CD8-positive, alpha-beta memory T cell (primary cell): ENCODE results near the gene SLC13A3. TPM values are rescaled to one million over a fixed set of nuclear protein-coding genes. Genes with fewer than 3 reads are reported as not detected.
A peak's percentile ranks its signal among the peaks of the same experiment; 100 is the strongest.

Experiments used
- CTCF ChIA-PET: fragments of 350-600 bp; sonication (Branson Sonifier 250); formaldehyde crosslinking; loops from one replicate; lab custom pipeline; 2021; ENCODE audit warnings: antibody characterized with exemption; lab: Charles Lee
- POLR2A ChIA-PET: fragments of 350-600 bp; sonication (Branson Sonifier 250); formaldehyde crosslinking; loops from one replicate; lab custom pipeline; 2021; ENCODE audit warnings: antibody characterized with exemption; lab: Charles Lee
- DNase-seq, 5 donors: peaks; one replicate each; pipeline versions ENCODE4 v3.0.0 to v3.0.0-alpha.2; 2020 to 2022; ENCODE audit warnings: mixed read lengths in 1 of 5
- H3K27ac ChIP-seq: one replicate; pipeline ENCODE4 v1.7.0; 2013; ENCODE audit warnings: low read depth, mild to moderate bottlenecking, low read length, moderate library complexity
- H3K27me3 ChIP-seq: 2 replicates; pipeline ENCODE4 v1.7.0; 2013; ENCODE audit warnings: low read length, mild to moderate bottlenecking; ENCODE audit not compliant: insufficient read depth, poor library complexity, severe bottlenecking
- H3K36me3 ChIP-seq: 2 replicates; pipeline ENCODE4 v1.7.0; 2013; ENCODE audit warnings: mild to moderate bottlenecking, low read length, moderate library complexity; ENCODE audit not compliant: insufficient read depth
- H3K4me1 ChIP-seq: 2 replicates; pipeline ENCODE4 v1.7.0; 2013; ENCODE audit warnings: mild to moderate bottlenecking, low read length, moderate library complexity; ENCODE audit not compliant: insufficient read depth
- H3K4me3 ChIP-seq: 2 replicates; pipeline ENCODE4 v1.7.0; 2013; ENCODE audit warnings: mild to moderate bottlenecking, low read length
- H3K9me3 ChIP-seq: 2 replicates; pipeline ENCODE4 v1.7.0; 2013; ENCODE audit warnings: mild to moderate bottlenecking, low read length
- H3K27ac Mint-ChIP-seq, 8 donors: one replicate each; pipeline ENCODE4 v1.8.0; 2020 to 2021; ENCODE audit warnings: mixed read lengths in 8 of 8, mild to moderate bottlenecking in 6 of 8, inconsistent platforms in 3 of 8, moderate library complexity in 3 of 8
- H3K27me3 Mint-ChIP-seq, 2 donors: one replicate each; pipeline ENCODE4 v1.8.0; 2020 to 2021; ENCODE audit warnings: mixed read lengths in 2 of 2, mild to moderate bottlenecking in 1 of 2, moderate library complexity in 1 of 2
- H3K36me3 Mint-ChIP-seq, 3 donors: one replicate each; pipeline ENCODE4 v1.8.0; 2020 to 2021; ENCODE audit warnings: mixed read lengths in 3 of 3, inconsistent platforms in 1 of 3, mild to moderate bottlenecking in 1 of 3
- H3K4me1 Mint-ChIP-seq, 3 donors: one replicate each; pipeline ENCODE4 v1.8.0; 2020 to 2021; ENCODE audit warnings: mixed read lengths in 3 of 3, inconsistent platforms in 1 of 3, mild to moderate bottlenecking in 1 of 3
- H3K4me3 Mint-ChIP-seq, 7 donors: one replicate each; pipeline ENCODE4 v1.8.0; 2020 to 2021; ENCODE audit warnings: mixed read lengths in 7 of 7, mild to moderate bottlenecking in 6 of 7, moderate library complexity in 4 of 7, inconsistent platforms in 2 of 7
- H3K9me3 Mint-ChIP-seq, 5 donors: one replicate each; pipeline ENCODE4 v1.8.0; 2020 to 2022; ENCODE audit warnings: mixed read lengths in 5 of 5, mild to moderate bottlenecking in 3 of 5, moderate library complexity in 2 of 5, inconsistent platforms in 1 of 5
- polyA plus RNA-seq: library from polyadenylated mRNA; unstranded; fragments of 300-500 nt; fragmentation: Illumina TruSeq; gene quantifications from one replicate; pipeline ENCODE4 v1.2.3, GENCODE V29; 2021
- total RNA-seq, 2 experiments: library from RNA; stranded (reverse); gene quantifications; one replicate each; pipeline ENCODE4 v1.2.3, GENCODE V29; 2021

SLC13A3 gene
- total and polyA plus RNA-seq, 3 experiments from 2014 or later, result 0.11 TPM; not detected in 2

- ChIA-PET CTCF (no interaction called here), POLR2A (no interaction called here)
- Mint-ChIP-seq H3K36me3 (no peaks in the 10 kb centered on the region), H3K27ac (peak overlapping the region in 2 of 8 donors; percentile 14 to 49), H3K4me1 (peaks cover 6 to 8% (median 7%) of the 10 kb centered on the region in 3 donors), H3K27me3 (peaks cover 3% of the 10 kb centered on the region in 2 donors), H3K9me3 (no peaks in the 10 kb centered on the region), H3K4me3 (peak overlapping the region in 2 of 7 donors; percentile 9 to 55)
- Histone ChIP-seq H3K4me1 (no peaks in the 10 kb centered on the region), H3K4me3 (no peak overlapping the region), H3K27ac (no peak overlapping the region), H3K9me3 (no peaks in the 10 kb centered on the region), H3K36me3 (no peaks in the 10 kb centered on the region), H3K27me3 (no peaks in the 10 kb centered on the region)
- DNase-seq, result no peak
Measured at GRCh38 chr20:46588532-46589511, 62.4 kb downstream of the SLC13A3 start.

- Histone ChIP-seq H3K27me3 (no peaks in the 10 kb centered on the region), H3K27ac (no peak overlapping the region), H3K4me1 (no peaks in the 10 kb centered on the region), H3K36me3 (no peaks in the 10 kb centered on the region), H3K4me3 (no peak overlapping the region), H3K9me3 (no peaks in the 10 kb centered on the region)
- Mint-ChIP-seq H3K36me3 (no peaks in the 10 kb centered on the region), H3K4me1 (peaks cover 6 to 8% (median 7%) of the 10 kb centered on the region in 3 donors), H3K4me3 (no peak overlapping the region), H3K9me3 (no peaks in the 10 kb centered on the region), H3K27ac (no peak overlapping the region), H3K27me3 (peaks cover 3 to 9% of the 10 kb centered on the region in 2 donors)
- ChIA-PET POLR2A (no interaction called here), CTCF (no interaction called here)
- DNase-seq, result no peak
Measured at GRCh38 chr20:46587986-46588385, 63.3 kb downstream of the SLC13A3 start.

GRCh38 chr20:46586724-46587123, 64.5 kb downstream of the SLC13A3 start:
- ChIA-PET CTCF (no interaction called here), POLR2A (no interaction called here)
- Histone ChIP-seq H3K36me3 (no peaks in the 10 kb centered on the region), H3K4me1 (no peaks in the 10 kb centered on the region), H3K27ac (no peak overlapping the region), H3K9me3 (no peaks in the 10 kb centered on the region), H3K4me3 (no peak overlapping the region), H3K27me3 (no peaks in the 10 kb centered on the region)
- H3K4me1 Mint-ChIP-seq, result peaks cover 6 to 8% (median 7%) of the 10 kb centered on the region in 3 donors
- H3K4me3 Mint-ChIP-seq, result no peak overlapping the region
- peaks cover 0 to 9% of the 10 kb centered on the region in 2 donors for H3K27me3 Mint-ChIP-seq
- no peaks in the 10 kb centered on the region for H3K9me3 Mint-ChIP-seq
- H3K27ac Mint-ChIP-seq, result no peak overlapping the region
- no peak for DNase-seq
- peaks cover 0 to under 1% (median 0%) of the 10 kb centered on the region in 3 donors for H3K36me3 Mint-ChIP-seq

GRCh38 chr20:46584508-46584907, 66.8 kb downstream of the SLC13A3 start:
- H3K27ac Mint-ChIP-seq, result no peak overlapping the region
- H3K9me3 Mint-ChIP-seq, result no peaks in the 10 kb centered on the region
- H3K4me1 ChIP-seq, result no peaks in the 10 kb centered on the region
- ChIA-PET CTCF (no interaction called here), POLR2A (no interaction called here)
- peaks cover 7 to 9% of the 10 kb centered on the region in 2 donors for H3K27me3 Mint-ChIP-seq
- no peak overlapping the region for H3K4me3 Mint-ChIP-seq
- peaks cover 0 to 5% (median 0%) of the 10 kb centered on the region in 3 donors for H3K36me3 Mint-ChIP-seq
- H3K4me3 ChIP-seq, result no peak overlapping the region
- H3K27me3 ChIP-seq, result no peaks in the 10 kb centered on the region
- peaks cover 6 to 7% (median 6%) of the 10 kb centered on the region in 3 donors for H3K4me1 Mint-ChIP-seq
- H3K9me3 ChIP-seq, result no peaks in the 10 kb centered on the region
- H3K27ac ChIP-seq, result no peak overlapping the region
- no peak for DNase-seq
- no peaks in the 10 kb centered on the region for H3K36me3 ChIP-seq

- Histone ChIP-seq H3K9me3 (no peaks in the 10 kb centered on the region), H3K36me3 (no peaks in the 10 kb centered on the region), H3K27ac (no peak overlapping the region), H3K27me3 (no peaks in the 10 kb centered on the region), H3K4me1 (no peaks in the 10 kb centered on the region), H3K4me3 (no peak overlapping the region)
- POLR2A ChIA-PET, result no interaction called here
- peaks cover 7 to 13% of the 10 kb centered on the region in 2 donors for H3K27me3 Mint-ChIP-seq
- no peak for DNase-seq
- no peaks in the 10 kb centered on the region for H3K4me1 Mint-ChIP-seq
- peaks cover 0 to 5% (median 0%) of the 10 kb centered on the region in 3 donors for H3K36me3 Mint-ChIP-seq
- CTCF ChIA-PET, result no interaction called here
- no peak overlapping the region for H3K27ac Mint-ChIP-seq
- no peak overlapping the region for H3K4me3 Mint-ChIP-seq
- H3K9me3 Mint-ChIP-seq, result no peaks in the 10 kb centered on the region
Measured at GRCh38 chr20:46583411-46584214, 67.6 kb downstream of the SLC13A3 start.

- H3K4me3 ChIP-seq, result no peak overlapping the region
- peaks cover 7 to 13% of the 10 kb centered on the region in 2 donors for H3K27me3 Mint-ChIP-seq
- no peaks in the 10 kb centered on the region for H3K4me1 Mint-ChIP-seq
- no peak overlapping the region for H3K27ac ChIP-seq
- no peaks in the 10 kb centered on the region for H3K4me1 ChIP-seq
- H3K4me3 Mint-ChIP-seq, result no peak overlapping the region
- ChIA-PET POLR2A (no interaction called here), CTCF (interaction anchor here (1.2 kb wide), 1 partner anchor 16 kb away, joined by 3 read pairs; no protein-coding TSS in a partner anchor)
- H3K36me3 Mint-ChIP-seq, result peaks cover 0 to 5% (median 0%) of the 10 kb centered on the region in 3 donors
- H3K9me3 ChIP-seq, result no peaks in the 10 kb centered on the region
- no peaks in the 10 kb centered on the region for H3K27me3 ChIP-seq
- no peaks in the 10 kb centered on the region for H3K9me3 Mint-ChIP-seq
- no peak for DNase-seq
- H3K36me3 ChIP-seq, result no peaks in the 10 kb centered on the region
- no peak overlapping the region for H3K27ac Mint-ChIP-seq
Measured at GRCh38 chr20:46582648-46583047, 68.6 kb downstream of the SLC13A3 start.

GRCh38 chr20:46581391-46581790, 69.9 kb downstream of the SLC13A3 start:
- Mint-ChIP-seq H3K4me3 (no peak overlapping the region), H3K36me3 (peaks cover 0 to 5% (median 0%) of the 10 kb centered on the region in 3 donors)
- CTCF ChIA-PET, result interaction anchor here (1.2 kb wide), 1 partner anchor 14 kb away, joined by 3 read pairs; no protein-coding TSS in a partner anchor

More at GRCh38 chr20:46581391-46581790, 69.9 kb downstream of the SLC13A3 start:
- H3K9me3 ChIP-seq, result no peaks in the 10 kb centered on the region
- Mint-ChIP-seq H3K4me1 (no peaks in the 10 kb centered on the region), H3K27me3 (peaks cover 13 to 14% of the 10 kb centered on the region in 2 donors), H3K27ac (peak overlapping the region in 1 of 8 donors; percentile 29), H3K9me3 (no peaks in the 10 kb centered on the region)
- no peaks in the 10 kb centered on the region for H3K27me3 ChIP-seq
- POLR2A ChIA-PET, result no interaction called here
- no peak for DNase-seq
- no peak overlapping the region for H3K27ac ChIP-seq
- H3K36me3 ChIP-seq, result no peaks in the 10 kb centered on the region
- H3K4me1 ChIP-seq, result no peaks in the 10 kb centered on the region
- no peak overlapping the region for H3K4me3 ChIP-seq
